ENCODE results near the gene DDX59.

DDX59 gene

DNA sequence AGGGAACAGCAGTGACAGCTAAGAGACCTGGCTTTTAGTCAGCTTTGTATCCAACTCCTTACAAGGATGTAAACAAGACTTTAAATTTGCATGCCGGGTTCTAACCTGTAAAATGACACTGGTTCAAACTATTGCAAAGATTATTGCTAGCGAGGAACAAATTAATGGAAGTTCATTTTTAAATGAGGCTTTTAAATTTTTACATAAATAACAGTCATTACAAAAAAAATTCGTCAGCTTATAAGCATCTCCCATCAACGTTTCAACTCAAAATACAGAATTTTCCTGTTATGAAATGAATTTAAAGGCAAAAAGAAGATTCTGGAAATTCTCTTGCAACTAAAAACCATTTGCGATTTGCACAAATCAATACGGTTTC lies 49.8 kb downstream of the DDX59 start:
- Histone ChIP-seq H3K27ac (ENCODE audit: low read length) (peak overlapping the region; percentile 94), H2AFZ (ENCODE audit: low read depth, low read length) (peak overlapping the region; percentile 97), H3K79me2 (ENCODE audit: insufficient read depth, low read length) (peaks cover 22% of the 10 kb centered on the region), H3K4me1 (ENCODE audit: insufficient read depth, low read length) (peaks cover 65% of the 10 kb centered on the region), H4K20me1 (ENCODE audit: insufficient read depth, low read length) (no peaks in the 10 kb centered on the region), H3K4me2 (ENCODE audit: insufficient read depth, low read length) (peak overlapping the region; percentile 86), H3K9ac (ENCODE audit: low read depth, low read length) (peak overlapping the region; percentile 84), H3K36me3 (ENCODE audit: insufficient read depth, low read length) (peaks cover 33% of the 10 kb centered on the region), H3K27me3 (ENCODE audit: insufficient read depth, low read length, poor library complexity) (no peaks in the 10 kb centered on the region), H3K9me3 (ENCODE audit: insufficient read depth, low read length, severe bottlenecking) (no peaks in the 10 kb centered on the region), H3K4me3 (ENCODE audit: low read depth in 1 of 2, low read length in 2 of 2) (peak overlapping the region; percentile 60 to 90; a peak in 3 of 4 replicates)
- no peak for DNase-seq
- TF ChIP-seq, protein P1, sequence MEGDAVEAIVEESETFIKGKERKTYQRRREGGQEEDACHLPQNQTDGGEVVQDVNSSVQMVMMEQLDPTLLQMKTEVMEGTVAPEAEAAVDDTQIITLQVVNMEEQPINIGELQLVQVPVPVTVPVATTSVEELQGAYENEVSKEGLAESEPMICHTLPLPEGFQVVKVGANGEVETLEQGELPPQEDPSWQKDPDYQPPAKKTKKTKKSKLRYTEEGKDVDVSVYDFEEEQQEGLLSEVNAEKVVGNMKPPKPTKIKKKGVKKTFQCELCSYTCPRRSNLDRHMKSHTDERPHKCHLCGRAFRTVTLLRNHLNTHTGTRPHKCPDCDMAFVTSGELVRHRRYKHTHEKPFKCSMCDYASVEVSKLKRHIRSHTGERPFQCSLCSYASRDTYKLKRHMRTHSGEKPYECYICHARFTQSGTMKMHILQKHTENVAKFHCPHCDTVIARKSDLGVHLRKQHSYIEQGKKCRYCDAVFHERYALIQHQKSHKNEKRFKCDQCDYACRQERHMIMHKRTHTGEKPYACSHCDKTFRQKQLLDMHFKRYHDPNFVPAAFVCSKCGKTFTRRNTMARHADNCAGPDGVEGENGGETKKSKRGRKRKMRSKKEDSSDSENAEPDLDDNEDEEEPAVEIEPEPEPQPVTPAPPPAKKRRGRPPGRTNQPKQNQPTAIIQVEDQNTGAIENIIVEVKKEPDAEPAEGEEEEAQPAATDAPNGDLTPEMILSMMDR (IDR thresholded peaks at IDR 0.05; ENCODE audit: borderline replicate concordance, extremely low read depth, low read length, poor library complexity, severe bottlenecking), result no peak
- no peak for TF ChIP-seq EZH2 (IDR thresholded peaks at IDR 0.05; ENCODE audit: borderline replicate concordance, low read depth, low read length, severe bottlenecking)
- no peak for ATAC-seq (ENCODE audit: insufficient read depth, low read depth)

DNA sequence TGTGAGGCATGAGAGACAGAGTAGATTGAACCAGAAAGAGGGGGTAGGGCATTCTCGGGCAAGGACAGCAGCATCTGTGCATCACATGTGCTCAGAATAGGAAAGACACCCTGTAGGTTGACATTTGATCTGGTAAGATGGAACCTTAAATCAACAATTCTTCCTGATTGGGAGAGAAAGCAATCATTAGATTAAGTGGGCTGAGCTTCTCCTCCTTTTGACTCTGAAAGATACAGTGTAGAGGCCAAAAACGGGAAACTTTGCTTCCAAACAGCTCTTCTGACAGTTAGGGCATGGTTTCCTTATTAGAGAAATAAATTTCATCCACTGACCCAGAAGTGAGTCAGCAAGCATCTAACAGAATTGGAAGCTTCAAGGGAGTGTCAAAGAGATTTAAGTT lies 58.9 kb downstream of the DDX59 start:
- Histone ChIP-seq H3K9ac (ENCODE audit: low read depth, low read length) (no peak overlapping the region), H3K9me3 (ENCODE audit: insufficient read depth, low read length, severe bottlenecking) (no peaks in the 10 kb centered on the region), H3K27me3 (ENCODE audit: insufficient read depth, low read length, poor library complexity) (no peaks in the 10 kb centered on the region), H4K20me1 (ENCODE audit: insufficient read depth, low read length) (no peaks in the 10 kb centered on the region), H3K4me3 (ENCODE audit: low read depth in 1 of 2, low read length in 2 of 2) (no peak overlapping the region), H3K4me2 (ENCODE audit: insufficient read depth, low read length) (no peak overlapping the region), H3K79me2 (ENCODE audit: insufficient read depth, low read length) (no peaks in the 10 kb centered on the region), H2AFZ (ENCODE audit: low read depth, low read length) (no peak overlapping the region), H3K4me1 (ENCODE audit: insufficient read depth, low read length) (peaks cover under 1% of the 10 kb centered on the region; the same call in 1 of the 2 replicates), H3K36me3 (ENCODE audit: insufficient read depth, low read length) (peaks cover 86% of the 10 kb centered on the region), H3K27ac (ENCODE audit: low read length) (no peak overlapping the region)
- TF ChIP-seq, protein P1 (IDR thresholded peaks at IDR 0.05; ENCODE audit: borderline replicate concordance, extremely low read depth, low read length, poor library complexity, severe bottlenecking), result no peak
- no peak for TF ChIP-seq EZH2 (IDR thresholded peaks at IDR 0.05; ENCODE audit: borderline replicate concordance, low read depth, low read length, severe bottlenecking)
- DNase-seq (no peak), ATAC-seq (ENCODE audit: insufficient read depth, low read depth) (no peak)

DNA sequence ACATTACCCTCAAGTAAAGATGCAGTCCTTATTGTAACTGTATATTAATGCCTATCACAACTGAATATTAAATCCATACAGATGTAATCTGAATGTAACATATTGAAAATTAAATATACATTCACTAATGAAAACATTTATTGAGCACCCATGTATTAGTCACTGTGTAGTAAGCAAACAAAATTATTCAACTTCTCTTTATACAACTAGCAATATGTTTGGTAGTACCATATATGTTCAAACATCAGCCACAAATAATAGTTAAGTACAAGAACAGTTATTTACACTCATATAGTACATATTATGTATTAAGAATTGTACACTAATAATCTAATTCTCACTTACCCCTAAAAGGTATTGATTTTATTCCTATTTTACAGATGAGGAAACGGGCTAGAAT lies 67.1 kb downstream of the DDX59 start:
- Histone ChIP-seq H3K4me2 (ENCODE audit: insufficient read depth, low read length) (no peak overlapping the region), H4K20me1 (ENCODE audit: insufficient read depth, low read length) (no peaks in the 10 kb centered on the region), H2AFZ (ENCODE audit: low read depth, low read length) (no peak overlapping the region), H3K79me2 (ENCODE audit: insufficient read depth, low read length) (no peaks in the 10 kb centered on the region), H3K36me3 (ENCODE audit: insufficient read depth, low read length) (peaks cover 93% of the 10 kb centered on the region), H3K9me3 (ENCODE audit: insufficient read depth, low read length, severe bottlenecking) (no peaks in the 10 kb centered on the region), H3K4me1 (ENCODE audit: insufficient read depth, low read length) (no peaks in the 10 kb centered on the region), H3K9ac (ENCODE audit: low read depth, low read length) (no peak overlapping the region), H3K4me3 (ENCODE audit: low read depth in 1 of 2, low read length in 2 of 2) (no peak overlapping the region), H3K27me3 (ENCODE audit: insufficient read depth, low read length, poor library complexity) (no peaks in the 10 kb centered on the region), H3K27ac (ENCODE audit: low read length) (no peak overlapping the region)
- ATAC-seq (ENCODE audit: insufficient read depth, low read depth) (no peak), DNase-seq (no peak)
- TF ChIP-seq, protein P1 (IDR thresholded peaks at IDR 0.05; ENCODE audit: borderline replicate concordance, extremely low read depth, low read length, poor library complexity, severe bottlenecking), result no peak
- no peak for TF ChIP-seq EZH2 (IDR thresholded peaks at IDR 0.05; ENCODE audit: borderline replicate concordance, low read depth, low read length, severe bottlenecking)

Data from DND-41 (cell line).